Astrocyte (in vitro differentiated cells and primary cell): ENCODE measurements around the gene METRN. TPM values are rescaled to one million over a fixed set of nuclear protein-coding genes. Genes with fewer than 3 reads are reported as not detected.

Experiments used
- DNase-seq: peaks from one replicate; pipeline ENCODE4 v3.0.0-alpha.2; 2010; ENCODE audit warnings: low read depth
- FAIRE-seq: peaks from 2 replicates; lab custom pipeline; 2011; peaks lifted over from hg19 to GRCh38; lab: Jason Lieb, UNC
- H2AFZ ChIP-seq: 2 replicates; pipeline ENCODE4 v1.6.0; 2012; ENCODE audit warnings: low read depth, low read length, inconsistent platforms
- H3K27ac ChIP-seq: 2 replicates; pipeline ENCODE4 v1.5.1; 2011; ENCODE audit warnings: low read depth, low read length, inconsistent platforms
- H3K27me3 ChIP-seq: 2 replicates; pipeline ENCODE4 v1.6.0; 2011; ENCODE audit warnings: low read length, inconsistent platforms; ENCODE audit not compliant: insufficient read depth
- H3K36me3 ChIP-seq: 2 replicates; pipeline ENCODE4 v1.5.1; 2011; ENCODE audit warnings: low read length, inconsistent platforms; ENCODE audit not compliant: insufficient read depth
- H3K4me1 ChIP-seq: 2 replicates; pipeline ENCODE4 v1.5.1; 2011; ENCODE audit warnings: low read length, inconsistent platforms; ENCODE audit not compliant: insufficient read depth
- H3K4me2 ChIP-seq: 2 replicates; pipeline ENCODE4 v1.6.0; 2012; ENCODE audit warnings: low read length, inconsistent platforms
- H3K4me3 ChIP-seq: 2 replicates; pipeline ENCODE4 v1.5.1; 2011; ENCODE audit warnings: low read depth, mild to moderate bottlenecking, low read length, inconsistent platforms; ENCODE audit not compliant: insufficient read depth
- H3K79me2 ChIP-seq: 2 replicates; pipeline ENCODE4 v1.6.0; 2012; ENCODE audit warnings: mild to moderate bottlenecking, low read length, inconsistent platforms; ENCODE audit not compliant: insufficient read depth
- H3K9ac ChIP-seq: 2 replicates; pipeline ENCODE4 v1.6.0; 2012; ENCODE audit warnings: mild to moderate bottlenecking, low read length, inconsistent platforms
- H3K9me3 ChIP-seq: 2 replicates; pipeline ENCODE4 v1.5.1; 2012; ENCODE audit warnings: low read depth, mild to moderate bottlenecking, low read length, inconsistent platforms; ENCODE audit not compliant: insufficient read depth
- H4K20me1 ChIP-seq: 2 replicates; pipeline ENCODE4 v1.6.0; 2012; ENCODE audit warnings: low read length, inconsistent platforms; ENCODE audit not compliant: insufficient read depth
- H3K27ac Mint-ChIP-seq: one replicate; pipeline ENCODE4 v1.8.0; 2021; ENCODE audit warnings: mild to moderate bottlenecking, mixed read lengths; ENCODE audit not compliant: unreplicated experiment
- H3K27me3 Mint-ChIP-seq: one replicate; pipeline ENCODE4 v1.8.0; 2021; ENCODE audit warnings: low read depth, mixed read lengths; ENCODE audit not compliant: unreplicated experiment
- H3K36me3 Mint-ChIP-seq: one replicate; pipeline ENCODE4 v1.8.0; 2021; ENCODE audit warnings: low read depth, mixed read lengths; ENCODE audit not compliant: unreplicated experiment
- H3K4me1 Mint-ChIP-seq: one replicate; pipeline ENCODE4 v1.8.0; 2021; ENCODE audit warnings: low read depth, mixed read lengths; ENCODE audit not compliant: unreplicated experiment
- H3K4me3 Mint-ChIP-seq: one replicate; pipeline ENCODE4 v1.8.0; 2021; ENCODE audit warnings: mild to moderate bottlenecking, moderate library complexity, mixed read lengths; ENCODE audit not compliant: unreplicated experiment
- H3K9me3 Mint-ChIP-seq: one replicate; pipeline ENCODE4 v1.8.0; 2021; ENCODE audit warnings: mild to moderate bottlenecking, mixed read lengths; ENCODE audit not compliant: unreplicated experiment
- EZH2 ChIP-seq: IDR thresholded peaks from 2 replicates; pipeline ENCODE4 v1.6.1; 2012; ENCODE audit warnings: mild to moderate bottlenecking, low read length, inconsistent platforms; ENCODE audit not compliant: insufficient read depth
- total RNA-seq: library from RNA; stranded (reverse); gene quantifications from 2 replicates; pipeline ENCODE4 v1.2.1, GENCODE V29; 2021
- TF ChIP-seq, protein P1 (sequence below): IDR thresholded peaks from 2 replicates; pipeline ENCODE4 v1.5.1; 2011; ENCODE audit warnings: low read depth, mild to moderate bottlenecking, inconsistent platforms, low read length, moderate library complexity; ENCODE audit not compliant: insufficient read depth

The METRN gene
- total RNA-seq, 1 donor from 2014 or later: 31.5 TPM

DNA sequence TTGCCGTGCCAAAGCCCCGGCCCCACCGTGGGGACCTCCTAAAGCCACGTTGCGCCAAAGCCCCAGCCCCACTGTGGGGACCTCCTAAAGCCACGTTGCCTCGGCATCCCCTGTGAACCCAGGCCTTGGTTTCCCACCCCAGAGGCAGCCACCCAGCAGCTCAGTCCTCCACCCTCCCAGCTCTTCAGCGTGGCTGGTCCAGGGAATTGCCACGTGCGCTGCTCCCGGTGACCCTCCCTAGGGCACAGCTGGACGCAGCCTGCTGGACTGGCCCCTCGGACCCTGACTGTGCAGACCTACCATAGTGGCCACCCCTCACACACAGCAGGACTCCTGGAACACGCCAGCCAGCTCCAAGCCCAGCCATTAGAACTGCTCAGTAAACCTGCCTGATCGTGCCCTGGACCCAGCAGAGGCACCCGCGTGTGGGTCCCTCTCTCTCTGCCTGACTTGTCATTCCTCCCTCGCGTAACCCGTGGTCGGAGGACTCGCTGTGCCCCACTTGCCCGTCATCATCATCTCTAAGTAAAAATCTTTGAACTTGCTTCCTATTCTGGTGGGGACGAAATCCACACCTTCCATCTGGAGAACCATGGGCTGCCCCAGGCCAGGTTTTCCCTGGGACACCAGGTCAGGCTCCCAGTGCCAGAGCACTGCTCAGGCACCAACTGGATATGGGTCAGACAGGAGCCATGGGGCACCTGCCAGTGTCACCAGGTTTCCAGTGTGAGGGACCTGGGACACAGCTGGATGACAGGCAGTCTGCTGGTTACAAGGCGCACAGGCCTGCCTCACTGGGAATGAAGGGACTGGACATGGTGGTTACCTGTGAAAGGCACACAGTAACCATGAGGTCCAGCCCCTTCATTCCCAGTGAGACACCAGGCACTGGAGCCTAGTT is 20.3 kb downstream of the METRN start:
- H3K79me2 ChIP-seq: peaks cover 9% of the 10 kb centered on the region
- H3K4me1 ChIP-seq: peaks cover 7% of the 10 kb centered on the region
- peak overlapping the region; percentile 62 for H3K27ac Mint-ChIP-seq
- peaks cover 2% of the 10 kb centered on the region for H3K4me1 Mint-ChIP-seq
- no peak overlapping the region for H3K9ac ChIP-seq
- no peak overlapping the region for H3K27ac ChIP-seq
- H2AFZ ChIP-seq: no peak overlapping the region
- H3K36me3 Mint-ChIP-seq: peaks cover 15% of the 10 kb centered on the region
- no peak for DNase-seq
- H4K20me1 ChIP-seq: peaks cover 5% of the 10 kb centered on the region
- H3K9me3 ChIP-seq: no peaks in the 10 kb centered on the region
- peaks cover 6% of the 10 kb centered on the region for H3K36me3 ChIP-seq
- no peaks in the 10 kb centered on the region for H3K27me3 Mint-ChIP-seq
- no peaks in the 10 kb centered on the region for H3K9me3 Mint-ChIP-seq
- TF ChIP-seq, protein P1, sequence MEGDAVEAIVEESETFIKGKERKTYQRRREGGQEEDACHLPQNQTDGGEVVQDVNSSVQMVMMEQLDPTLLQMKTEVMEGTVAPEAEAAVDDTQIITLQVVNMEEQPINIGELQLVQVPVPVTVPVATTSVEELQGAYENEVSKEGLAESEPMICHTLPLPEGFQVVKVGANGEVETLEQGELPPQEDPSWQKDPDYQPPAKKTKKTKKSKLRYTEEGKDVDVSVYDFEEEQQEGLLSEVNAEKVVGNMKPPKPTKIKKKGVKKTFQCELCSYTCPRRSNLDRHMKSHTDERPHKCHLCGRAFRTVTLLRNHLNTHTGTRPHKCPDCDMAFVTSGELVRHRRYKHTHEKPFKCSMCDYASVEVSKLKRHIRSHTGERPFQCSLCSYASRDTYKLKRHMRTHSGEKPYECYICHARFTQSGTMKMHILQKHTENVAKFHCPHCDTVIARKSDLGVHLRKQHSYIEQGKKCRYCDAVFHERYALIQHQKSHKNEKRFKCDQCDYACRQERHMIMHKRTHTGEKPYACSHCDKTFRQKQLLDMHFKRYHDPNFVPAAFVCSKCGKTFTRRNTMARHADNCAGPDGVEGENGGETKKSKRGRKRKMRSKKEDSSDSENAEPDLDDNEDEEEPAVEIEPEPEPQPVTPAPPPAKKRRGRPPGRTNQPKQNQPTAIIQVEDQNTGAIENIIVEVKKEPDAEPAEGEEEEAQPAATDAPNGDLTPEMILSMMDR: no peak
- TF ChIP-seq EZH2: no peak
- no peaks in the 10 kb centered on the region for H3K27me3 ChIP-seq
- H3K4me2 ChIP-seq: no peak overlapping the region
- FAIRE-seq: no peak
- H3K4me3 ChIP-seq: no peak overlapping the region
- no peak overlapping the region for H3K4me3 Mint-ChIP-seq

- DNase-seq (no peak), FAIRE-seq (no peak)
- no peaks in the 10 kb centered on the region for H3K9me3 Mint-ChIP-seq
- no peak overlapping the region for H3K27ac ChIP-seq
- H3K4me3 ChIP-seq: no peak overlapping the region
- H3K27me3 ChIP-seq: no peaks in the 10 kb centered on the region
- H3K4me2 ChIP-seq: no peak overlapping the region
- no peak for TF ChIP-seq EZH2
- TF ChIP-seq, protein P1: no peak
- no peak overlapping the region for H3K4me3 Mint-ChIP-seq
- H3K36me3 ChIP-seq: peaks cover 6% of the 10 kb centered on the region
- H3K79me2 ChIP-seq: peaks cover 11% of the 10 kb centered on the region
- peaks cover 2% of the 10 kb centered on the region for H3K4me1 Mint-ChIP-seq
- H2AFZ ChIP-seq: no peak overlapping the region
- H3K27me3 Mint-ChIP-seq: no peaks in the 10 kb centered on the region
- H3K27ac Mint-ChIP-seq: no peak overlapping the region
- H3K36me3 Mint-ChIP-seq: peaks cover 15% of the 10 kb centered on the region
- H3K9ac ChIP-seq: no peak overlapping the region
- H3K9me3 ChIP-seq: no peaks in the 10 kb centered on the region
- peaks cover 9% of the 10 kb centered on the region for H3K4me1 ChIP-seq
- peaks cover 5% of the 10 kb centered on the region for H4K20me1 ChIP-seq
Observed at GRCh38 chr16:735982-736453, 21.1 kb downstream of the METRN start.
